ENCODE results near the gene ETV6.

ETV6 gene

GRCh38 chr12:11777451-11777850, 128.0 kb downstream of the ETV6 start:
- no peak for DNase-seq (ENCODE audit: low spot score)

- no peak for DNase-seq (ENCODE audit: low spot score)
Measured at GRCh38 chr12:11777962-11778361, 128.5 kb downstream of the ETV6 start.

GRCh38 chr12:11778713-11779685, 129.5 kb downstream of the ETV6 start:
- DNase-seq (ENCODE audit: low spot score): no peak

- no peak for DNase-seq (ENCODE audit: low spot score)
Measured at GRCh38 chr12:11780521-11781101, 131.1 kb downstream of the ETV6 start.

GRCh38 chr12:11782914-11783420, 133.5 kb downstream of the ETV6 start:
- DNase-seq (ENCODE audit: low spot score): no peak

GRCh38 chr12:11785712-11786111, 136.2 kb downstream of the ETV6 start:
- DNase-seq (ENCODE audit: low spot score): no peak

GRCh38 chr12:11786638-11787365, 137.3 kb downstream of the ETV6 start:
- no peak for DNase-seq (ENCODE audit: low spot score)

- no peak for DNase-seq (ENCODE audit: low spot score)
Measured at GRCh38 chr12:11787437-11787836, 138.0 kb downstream of the ETV6 start.

- no peak for DNase-seq (ENCODE audit: low spot score)
Measured at GRCh38 chr12:11787933-11788849, 138.7 kb downstream of the ETV6 start.

GRCh38 chr12:11793921-11794710, 144.6 kb downstream of the ETV6 start:
- DNase-seq (ENCODE audit: low spot score): no peak

GRCh38 chr12:11794751-11795150, 145.3 kb downstream of the ETV6 start:
- no peak for DNase-seq (ENCODE audit: low spot score)

GRCh38 chr12:11795192-11795912, 145.9 kb downstream of the ETV6 start:
- DNase-seq (ENCODE audit: low spot score): no peak

- DNase-seq (ENCODE audit: low spot score): no peak
Measured at GRCh38 chr12:11795913-11796459, 146.5 kb downstream of the ETV6 start.

- DNase-seq (ENCODE audit: low spot score): no peak
Measured at GRCh38 chr12:11797317-11797913, 147.9 kb downstream of the ETV6 start.

GRCh38 chr12:11798006-11798708, 148.7 kb downstream of the ETV6 start:
- DNase-seq (ENCODE audit: low spot score): no peak

GRCh38 chr12:11798856-11799501, 149.5 kb downstream of the ETV6 start:
- no peak for DNase-seq (ENCODE audit: low spot score)

- DNase-seq (ENCODE audit: low spot score): no peak
Measured at GRCh38 chr12:11799502-11799873, 150.0 kb downstream of the ETV6 start.

- DNase-seq (ENCODE audit: low spot score): no peak
Measured at GRCh38 chr12:11801643-11802042, 152.2 kb downstream of the ETV6 start.

All from cerebellar cortex (tissue), 1 donor.